SU-DHL-6 (cell line): Measurements from ENCODE around the gene DOHH.

Experiments
- H2AFZ ChIP-seq: fragments of 200-600 bp; sonication (generic); 2 replicates; pipeline ENCODE4 v1.6.1; 2014; ENCODE audit warnings: low read depth, mild to moderate bottlenecking, moderate library complexity, mixed read lengths, antibody characterized with exemption, low read length; ENCODE audit not compliant: severe bottlenecking
- H3F3A ChIP-seq: fragments of 200-600 bp; shearing (Covaris generic); 2 replicates; pipeline ENCODE4 v1.6.0; 2016; ENCODE audit warnings: antibody characterized with exemption, mild to moderate bottlenecking; ENCODE audit not compliant: insufficient read depth
- H3K27ac ChIP-seq: fragments of 200-600 bp; sonication (generic); 2 replicates; pipeline ENCODE4 v1.5.1; 2016; ENCODE audit warnings: low read depth, mild to moderate bottlenecking, low read length, moderate library complexity, mixed read lengths
- H3K27me3 ChIP-seq: fragments of 200-600 bp; sonication (generic), shearing (Covaris generic); 2 replicates; pipeline ENCODE4 v1.6.0; 2014; ENCODE audit warnings: mild to moderate bottlenecking, low read length
- H3K36me3 ChIP-seq: fragments of 200-600 bp; sonication (generic); 2 replicates; pipeline ENCODE4 v1.6.1; 2014; ENCODE audit warnings: mild to moderate bottlenecking, low read length, mixed read lengths
- H3K4me2 ChIP-seq: fragments of 300-600, 200-600 bp; shearing (Covaris generic), sonication (generic); 2 replicates; pipeline ENCODE4 v1.6.0; 2014; ENCODE audit warnings: low read length, low read depth, mild to moderate bottlenecking; ENCODE audit not compliant: poor library complexity, severe bottlenecking
- H3K4me3 ChIP-seq: fragments of 200-600 bp; sonication (generic); 2 replicates; pipeline ENCODE4 v1.5.1; 2014; ENCODE audit warnings: antibody characterized with exemption, low read length, mild to moderate bottlenecking, mixed read lengths; ENCODE audit not compliant: insufficient read depth, poor library complexity, severe bottlenecking
- H3K79me2 ChIP-seq: fragments of 200-600 bp; sonication (generic); 2 replicates; pipeline ENCODE4 v1.6.1; 2014; ENCODE audit warnings: mild to moderate bottlenecking, low read length, moderate library complexity; ENCODE audit not compliant: insufficient read depth
- H3K9ac ChIP-seq: fragments of 200-600 bp; sonication (generic); 2 replicates; pipeline ENCODE4 v1.7.0; 2014; ENCODE audit warnings: mild to moderate bottlenecking, low read length
- H3K9me2 ChIP-seq: fragments of 200-600 bp; sonication (generic); replicated peaks from 2 replicates; pipeline ENCODE4 v1.6.1; 2014; ENCODE audit warnings: low read length; ENCODE audit not compliant: insufficient read depth
- H3K9me3 ChIP-seq: fragments of 200-600 bp; sonication (generic); 2 replicates; pipeline ENCODE4 v1.6.1; 2014; ENCODE audit warnings: low read length, mixed read lengths; ENCODE audit not compliant: insufficient read depth
- H4K20me1 ChIP-seq: fragments of 200-600 bp; sonication (generic); 2 replicates; pipeline ENCODE4 v1.6.1; 2014; ENCODE audit warnings: low read depth, mild to moderate bottlenecking, antibody characterized with exemption, low read length, moderate library complexity, mixed read lengths
- CTCF ChIP-seq: fragments of 200-600 bp; sonication (generic); IDR thresholded peaks from one replicate; pipeline ENCODE4 v1.5.1; 2017; ENCODE audit warnings: antibody characterized with exemption, mild to moderate bottlenecking, low read length, moderate library complexity; ENCODE audit not compliant: insufficient read depth, poor library complexity, severe bottlenecking
- EZH2phosphoT487 ChIP-seq: fragments of 200-600 bp; sonication (generic), shearing (Covaris generic); conservative IDR thresholded peaks from 2 replicates; pipeline ENCODE4 v1.6.1; 2018; ENCODE audit warnings: mild to moderate bottlenecking, antibody characterized with exemption, low read length, moderate library complexity, mixed read lengths

The DOHH gene

GRCh38 chr19:3471954-3472655 lies 28.4 kb downstream of the DOHH start:
- Histone ChIP-seq H4K20me1 (no peaks in the 10 kb centered on the region), H3K9me3 (no peaks in the 10 kb centered on the region), H3K4me2 (no peak overlapping the region), H3K27me3 (no peaks in the 10 kb centered on the region), H3K9ac (no peak overlapping the region), H3F3A (no peaks in the 10 kb centered on the region), H3K4me3 (no peak overlapping the region), H3K79me2 (no peaks in the 10 kb centered on the region), H3K27ac (no peak overlapping the region), H3K9me2 (no peaks in the 10 kb centered on the region), H3K36me3 (no peaks in the 10 kb centered on the region), H2AFZ (no peak overlapping the region)
- TF ChIP-seq EZH2phosphoT487 (no peak), CTCF (peak; percentile 66)

GRCh38 chr19:3470500-3471128 lies 29.9 kb downstream of the DOHH start:
- H3K27ac ChIP-seq = no peak overlapping the region
- H3K4me2 ChIP-seq = no peak overlapping the region
- H3F3A ChIP-seq = no peaks in the 10 kb centered on the region
- no peaks in the 10 kb centered on the region for H3K27me3 ChIP-seq
- no peaks in the 10 kb centered on the region for H3K79me2 ChIP-seq
- H2AFZ ChIP-seq = no peak overlapping the region
- no peaks in the 10 kb centered on the region for H3K9me3 ChIP-seq
- H3K9ac ChIP-seq = no peak overlapping the region
- no peaks in the 10 kb centered on the region for H3K36me3 ChIP-seq
- H3K9me2 ChIP-seq = no peaks in the 10 kb centered on the region
- TF ChIP-seq CTCF (no peak), EZH2phosphoT487 (no peak)
- no peak overlapping the region for H3K4me3 ChIP-seq
- H4K20me1 ChIP-seq = no peaks in the 10 kb centered on the region

GRCh38 chr19:3469638-3470499 lies 30.6 kb downstream of the DOHH start:
- H3K4me2 ChIP-seq = no peak overlapping the region
- no peak overlapping the region for H3K27ac ChIP-seq
- no peak overlapping the region for H3K4me3 ChIP-seq
- H2AFZ ChIP-seq = no peak overlapping the region
- no peaks in the 10 kb centered on the region for H3K79me2 ChIP-seq
- H3K9me3 ChIP-seq = no peaks in the 10 kb centered on the region
- H4K20me1 ChIP-seq = no peaks in the 10 kb centered on the region
- H3K9ac ChIP-seq = no peak overlapping the region
- H3K36me3 ChIP-seq = no peaks in the 10 kb centered on the region
- TF ChIP-seq CTCF = no peak
- TF ChIP-seq EZH2phosphoT487 = no peak
- H3K27me3 ChIP-seq = no peaks in the 10 kb centered on the region
- H3K9me2 ChIP-seq = no peaks in the 10 kb centered on the region
- H3F3A ChIP-seq = no peaks in the 10 kb centered on the region
